Stimulated activated naive CD8-positive, alpha-beta T cell treated with anti-CD3 and anti-CD28 coated beads, Interleukin-15, Interleukin-2, amounts not matched to agents 100 U/mL and 50 U/mL, for 24 hours (primary cell): ENCODE data around the gene CDK8.
"Not testable (repeated sequence)": the region's sequence is repeated elsewhere in the genome, so short reads cannot be mapped to it uniquely, and the experiment has no call there.

Experiments
- ATAC-seq: fragments of 150-1000 bp; cut with Tn5 transposase; one replicate; pipeline ENCODE4 v1.10.0; 2021
- DNase-seq: peaks from one replicate; pipeline ENCODE4 v3.0.0; 2021

The CDK8 gene

DNA sequence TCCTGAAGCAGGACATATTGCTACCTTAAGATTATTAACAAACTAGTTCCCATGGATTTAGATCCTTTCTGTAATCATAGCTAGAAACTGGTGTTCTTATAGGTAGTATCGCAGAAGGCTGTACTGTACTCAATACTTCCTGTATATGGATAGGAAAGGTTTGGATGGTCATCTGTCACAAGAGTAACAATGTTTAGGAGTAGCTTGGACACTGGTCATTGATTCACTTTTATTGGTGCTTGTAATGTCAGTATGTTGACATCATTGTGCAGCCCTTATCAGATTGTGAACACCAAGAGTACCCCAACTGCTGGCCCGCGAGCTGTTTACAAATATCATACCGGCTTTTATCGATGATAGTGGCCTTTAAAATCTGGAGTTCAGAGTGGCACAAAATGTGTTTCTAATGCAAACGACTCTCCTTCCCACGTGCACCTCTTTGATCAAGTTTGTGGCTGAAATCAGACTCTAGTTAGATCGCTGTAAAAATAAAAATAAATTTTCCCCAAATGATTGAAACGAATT, 605 bp upstream of the CDK8 start:
- DNase-seq (no peak), ATAC-seq (no peak)

DNA sequence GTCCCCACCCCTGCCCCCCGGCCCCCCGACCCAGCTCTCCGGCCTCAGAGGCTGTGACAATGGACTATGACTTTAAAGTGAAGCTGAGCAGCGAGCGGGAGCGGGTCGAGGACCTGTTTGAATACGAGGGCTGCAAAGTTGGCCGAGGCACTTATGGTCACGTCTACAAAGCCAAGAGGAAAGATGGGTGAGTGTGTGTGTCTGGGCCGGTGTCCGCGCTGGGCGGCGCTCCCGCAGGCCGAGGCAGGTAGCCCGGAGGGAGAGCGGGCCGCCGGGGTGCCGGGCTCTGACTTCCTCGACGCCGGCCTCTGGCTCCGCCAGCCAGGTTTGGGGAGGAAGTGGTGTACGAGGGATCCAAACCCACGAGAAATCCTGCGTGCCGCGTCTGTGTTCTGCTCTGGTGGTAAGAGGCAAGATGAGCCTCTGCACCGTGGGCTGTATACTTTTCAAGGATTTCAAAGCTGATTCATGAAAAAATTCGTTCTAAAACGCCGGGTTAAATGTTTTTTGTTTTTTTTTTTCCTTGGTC, 718 bp downstream of the CDK8 start:
- ATAC-seq (peak; percentile 16), DNase-seq (peak; percentile 56)

DNA sequence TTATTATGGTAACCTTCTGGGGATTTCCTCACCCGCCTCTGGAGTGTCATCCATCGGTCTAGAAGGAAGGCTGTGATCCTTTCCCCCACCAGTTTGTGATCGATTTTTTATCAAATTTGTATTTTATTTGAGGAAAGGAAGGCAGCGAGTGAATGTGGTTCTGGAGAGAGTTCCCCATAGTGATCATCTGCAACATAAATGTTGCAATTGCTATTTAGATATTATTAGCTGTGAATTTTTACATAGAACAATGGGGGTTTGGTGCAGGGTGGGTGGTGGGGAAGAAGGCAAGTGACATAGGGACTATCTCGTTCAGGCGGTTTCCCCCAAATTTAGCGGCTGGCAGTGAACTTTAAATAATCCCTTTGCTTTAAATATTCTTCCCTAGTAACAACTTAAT, 1.2 kb downstream of the CDK8 start:
- ATAC-seq (no peak), DNase-seq (no peak)

DNA sequence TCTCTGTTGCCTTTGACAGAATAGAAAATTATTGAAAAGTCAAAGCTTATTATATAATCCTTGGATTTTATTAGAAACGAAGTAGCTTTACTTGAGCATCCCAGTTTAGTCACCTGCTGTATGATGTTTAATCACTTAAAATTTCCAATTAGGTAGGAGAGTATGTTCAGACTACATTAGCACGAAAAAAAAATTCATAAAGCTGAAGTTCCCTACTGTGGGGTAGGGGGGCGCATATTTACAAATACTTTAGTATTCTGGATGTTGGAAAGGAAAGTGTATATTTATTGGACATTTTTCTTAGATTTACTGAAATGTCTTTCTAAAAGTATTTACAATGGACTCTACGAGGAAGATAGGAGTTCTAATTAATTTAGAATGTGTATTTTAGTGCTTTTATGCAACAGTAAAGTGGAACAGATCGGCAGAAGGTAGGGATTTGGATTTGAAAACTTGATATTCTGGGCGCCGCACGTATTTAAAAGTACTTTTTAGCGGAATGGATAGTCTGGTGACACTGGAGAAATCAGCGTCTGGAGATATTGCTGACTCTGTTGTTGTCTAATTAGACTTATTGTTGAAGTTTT, 1.9 kb downstream of the CDK8 start:
- DNase-seq, result no peak
- no peak for ATAC-seq

DNA sequence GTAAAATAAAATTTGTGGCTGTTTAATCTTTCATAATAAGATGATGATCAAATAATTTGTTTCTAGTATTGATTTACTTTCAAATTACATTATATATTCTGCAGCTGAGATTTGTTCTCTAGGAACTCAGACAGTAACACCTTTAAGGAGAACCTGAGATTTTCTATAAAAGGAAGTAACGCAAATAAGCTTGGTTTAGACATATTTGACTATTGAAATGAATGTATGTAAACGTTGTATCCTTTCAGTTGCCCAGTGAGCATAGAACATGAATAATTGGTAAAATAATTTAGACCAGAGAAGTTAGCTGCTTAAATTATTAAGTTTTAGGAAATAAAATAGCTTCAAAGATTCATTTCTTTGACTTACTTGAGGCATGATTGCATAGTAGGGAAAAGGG, 3.1 kb downstream of the CDK8 start:
- ATAC-seq, result no peak
- DNase-seq, result no peak

DNA sequence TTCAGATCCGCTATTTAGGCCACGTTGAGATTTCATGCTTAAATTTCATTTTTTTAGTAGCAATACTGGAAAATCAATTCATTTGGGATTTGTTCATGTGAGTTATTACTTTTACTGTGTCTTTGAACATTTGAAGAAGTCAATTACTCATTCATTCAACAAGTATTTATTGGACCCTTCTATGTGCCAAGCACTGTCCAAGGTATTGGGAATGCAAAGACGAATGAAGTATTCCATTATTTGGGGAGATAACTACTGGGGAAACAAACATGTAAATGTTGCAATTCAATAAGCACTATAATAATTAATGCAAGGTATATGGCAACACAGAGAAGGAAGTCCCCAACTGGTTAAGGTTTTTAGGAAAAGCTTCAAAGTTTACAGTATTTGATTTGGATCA, 5.7 kb downstream of the CDK8 start:
- DNase-seq, result no peak
- no peak for ATAC-seq

DNA sequence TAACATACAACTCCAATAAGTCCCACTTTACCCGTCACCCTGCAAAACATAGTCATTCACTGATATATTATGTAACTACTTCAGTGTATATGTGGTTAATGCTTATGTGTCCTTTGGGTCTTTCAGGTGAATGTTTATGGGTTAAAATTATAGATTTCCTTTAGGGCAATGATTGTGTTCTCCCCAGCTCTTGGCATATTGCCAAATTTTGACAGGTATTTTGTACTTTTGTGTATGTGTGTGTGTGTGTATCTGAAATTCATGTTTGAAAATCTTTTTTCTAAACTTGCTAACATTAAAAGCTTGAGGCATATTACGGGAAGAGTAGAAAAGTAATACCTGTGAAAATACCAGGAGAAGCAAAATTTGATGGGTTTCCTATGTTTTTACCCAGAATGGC, 8.2 kb downstream of the CDK8 start:
- DNase-seq, result no peak
- ATAC-seq, result no peak

DNA sequence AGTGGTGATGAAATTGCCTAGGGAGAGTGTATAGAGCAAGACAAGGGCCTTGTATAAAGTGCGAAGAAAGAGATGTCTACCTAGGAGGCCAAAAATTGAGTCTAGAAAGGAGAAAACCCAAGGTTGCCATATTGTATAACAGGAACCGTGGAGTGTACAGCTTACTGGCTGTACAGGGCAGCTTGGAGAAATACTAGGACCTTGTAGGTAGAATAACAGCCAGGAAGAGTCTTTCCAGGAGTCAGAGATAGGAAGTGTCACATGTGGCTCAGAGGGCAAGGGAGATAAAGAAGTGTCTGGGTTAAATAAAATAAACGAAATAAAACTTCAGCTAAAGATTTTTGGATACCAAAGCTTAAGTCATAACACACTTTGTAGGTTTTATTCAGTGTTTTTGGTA, 12.4 kb downstream of the CDK8 start:
- DNase-seq (no peak), ATAC-seq (no peak)

DNA sequence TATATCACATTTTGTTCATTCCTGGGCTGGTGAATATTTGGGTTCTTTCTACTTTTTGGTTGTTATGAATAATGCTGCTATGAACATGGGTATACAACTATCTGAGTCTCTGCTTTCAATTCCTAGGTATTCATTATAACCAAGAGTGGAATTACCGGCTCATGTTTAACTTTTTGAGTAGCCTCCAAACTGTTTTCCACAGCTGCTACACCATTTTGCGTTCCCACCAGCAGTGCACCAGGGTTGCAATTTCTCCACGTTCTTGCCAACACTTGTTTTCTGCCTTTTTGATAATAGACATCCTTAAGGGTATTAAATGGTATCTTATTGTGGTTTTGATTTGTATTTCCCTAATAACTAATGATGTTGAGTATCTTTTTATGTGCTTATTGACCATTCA, 16.8 kb downstream of the CDK8 start:
- ATAC-seq, result no peak

DNA sequence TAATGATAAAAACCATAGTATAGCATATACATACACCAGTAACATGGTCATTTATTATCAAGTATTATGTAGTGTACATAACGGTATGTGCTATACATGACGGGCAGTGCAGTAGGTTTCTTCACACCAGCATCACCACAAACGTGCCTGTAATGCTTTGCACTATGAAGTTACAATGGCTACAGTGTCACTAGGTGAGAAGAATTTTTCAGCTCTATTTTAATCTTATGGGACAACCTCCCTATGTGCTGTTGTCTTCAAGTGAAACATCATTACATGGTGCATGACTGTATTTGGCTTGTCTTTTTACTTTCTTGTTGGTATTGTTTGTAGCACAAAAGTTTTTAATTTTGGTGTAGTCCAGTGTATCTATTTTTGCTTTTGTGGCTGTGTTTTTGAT, 18.7 kb downstream of the CDK8 start:
- no peak for ATAC-seq
- no peak for DNase-seq

More for the DNA sequence above, 16.8 kb downstream of the CDK8 start:
- no peak for DNase-seq

DNA sequence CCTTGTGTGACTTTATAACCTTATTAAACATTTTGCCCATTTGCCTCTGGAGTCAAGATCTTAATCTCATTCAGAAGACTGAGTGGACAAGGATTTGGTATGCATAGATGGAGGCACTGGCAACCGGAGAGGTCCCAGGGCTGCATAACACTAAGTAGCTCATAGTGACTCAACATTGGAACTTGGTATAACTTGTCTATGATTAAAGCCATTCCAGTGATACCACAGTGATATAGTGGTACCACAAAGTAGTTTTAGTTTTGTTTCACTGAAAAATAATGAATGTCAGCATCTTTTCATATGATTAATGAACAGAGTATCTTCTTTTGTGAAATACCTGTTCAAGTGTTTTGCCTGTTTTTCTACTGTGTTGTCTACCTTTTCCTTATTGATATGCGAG, 26.4 kb downstream of the CDK8 start:
- DNase-seq (no peak), ATAC-seq (no peak)

DNA sequence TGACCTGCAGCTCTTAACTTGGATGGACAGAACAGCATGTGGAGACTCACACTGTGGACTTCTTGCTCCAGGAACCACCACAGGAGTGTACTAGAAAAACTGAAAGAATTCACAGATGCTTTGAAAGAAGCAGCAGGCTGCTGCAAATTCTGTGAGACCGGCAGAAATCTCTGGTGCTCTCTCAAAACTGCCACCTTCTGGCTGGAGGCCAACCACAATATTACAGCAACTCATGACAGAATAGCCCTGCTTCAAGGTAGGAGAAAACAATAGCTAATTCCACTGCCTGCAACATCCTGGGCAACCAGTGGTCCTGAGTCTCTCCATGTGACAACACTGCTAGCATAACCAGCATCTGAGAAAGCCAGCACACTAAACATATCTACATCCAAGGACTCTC, 26.9 kb downstream of the CDK8 start:
- ATAC-seq (no peak), DNase-seq (no peak)

DNA sequence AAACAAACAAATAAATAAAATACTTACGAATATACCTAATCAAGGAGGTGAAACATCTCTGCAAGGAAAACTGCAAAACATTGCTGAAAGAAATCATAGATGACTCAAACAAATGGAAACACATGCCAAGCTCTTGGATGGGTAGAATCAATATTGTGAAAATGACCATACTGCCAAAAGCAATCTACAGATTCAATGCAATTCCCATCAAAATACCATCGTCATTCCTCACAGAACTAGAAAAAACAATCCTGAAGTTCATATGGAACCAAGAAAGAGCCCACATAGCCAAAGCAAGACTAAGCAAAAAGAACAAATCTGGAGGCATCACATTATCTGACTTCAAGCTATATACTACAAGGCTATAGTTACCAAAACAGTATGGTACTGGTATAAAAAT, 32.0 kb downstream of the CDK8 start:
- DNase-seq, ATAC-seq: not testable (repeated sequence)

DNA sequence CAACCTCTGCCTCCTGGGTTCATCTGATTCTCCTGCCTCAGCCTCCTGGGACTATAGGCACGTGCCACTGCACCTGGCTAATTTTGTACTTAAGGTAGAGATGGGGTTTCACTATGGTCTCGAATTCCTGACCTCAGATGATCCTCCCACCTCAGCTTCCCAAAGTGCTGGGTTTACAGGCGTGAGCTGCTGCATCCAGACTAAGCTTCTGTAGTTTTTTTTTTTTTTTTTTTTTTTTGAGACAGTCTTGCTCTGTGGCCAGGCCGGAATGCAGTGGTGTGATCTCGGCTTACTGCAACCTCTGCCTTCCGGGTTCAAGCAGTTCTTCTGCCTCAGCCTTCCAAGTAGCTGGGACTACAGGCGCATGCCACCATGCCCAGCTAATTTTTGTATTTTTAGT, 34.9 kb downstream of the CDK8 start:
- not testable (repeated sequence) for DNase-seq, ATAC-seq

DNA sequence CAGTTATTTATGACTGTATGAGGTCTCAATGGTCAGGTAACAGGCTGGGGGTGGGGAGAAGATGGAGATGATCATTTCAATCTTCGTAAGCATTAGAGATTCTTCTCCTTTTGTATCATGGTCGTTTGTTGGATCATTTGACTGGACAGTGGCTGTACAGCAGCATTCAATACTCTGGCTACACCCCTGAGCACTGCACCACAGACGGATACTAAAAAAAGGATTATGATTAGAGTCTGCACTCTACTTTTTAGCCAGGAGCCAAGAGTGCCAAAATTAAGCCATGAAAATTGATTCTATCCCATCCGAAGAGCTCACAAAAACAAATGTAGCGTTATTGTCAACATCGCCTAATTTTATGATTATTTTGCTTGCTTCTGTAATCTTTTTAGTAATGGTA, 41.9 kb downstream of the CDK8 start:
- ATAC-seq (no peak), DNase-seq (no peak)

DNA sequence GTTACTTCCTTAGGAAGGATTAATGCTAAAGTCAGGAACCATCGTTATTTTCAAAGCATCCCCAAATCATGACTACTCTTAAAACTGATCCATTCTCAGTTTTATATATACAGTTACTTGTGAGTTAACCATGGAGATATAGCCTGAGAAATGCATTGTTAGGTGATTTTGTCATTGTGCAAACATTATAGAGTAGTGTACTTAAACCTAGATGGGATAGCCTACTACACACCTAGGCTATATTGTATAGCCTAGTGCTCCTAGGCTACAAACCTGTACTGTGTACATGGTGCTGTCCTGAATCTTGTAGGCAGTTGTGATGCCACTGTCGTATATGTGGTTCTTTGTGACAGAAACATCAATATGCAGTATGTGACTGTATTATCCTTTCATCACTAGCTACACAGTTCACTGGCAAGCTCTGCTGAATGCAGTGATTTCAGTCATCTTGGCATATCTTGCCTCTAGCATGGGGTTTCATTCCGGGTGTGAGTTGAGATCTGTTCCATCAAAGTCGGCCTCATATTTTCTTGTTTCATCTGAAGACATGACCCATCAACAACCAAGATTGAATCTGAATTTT, 45.3 kb downstream of the CDK8 start:
- ATAC-seq (no peak), DNase-seq (no peak)

DNA sequence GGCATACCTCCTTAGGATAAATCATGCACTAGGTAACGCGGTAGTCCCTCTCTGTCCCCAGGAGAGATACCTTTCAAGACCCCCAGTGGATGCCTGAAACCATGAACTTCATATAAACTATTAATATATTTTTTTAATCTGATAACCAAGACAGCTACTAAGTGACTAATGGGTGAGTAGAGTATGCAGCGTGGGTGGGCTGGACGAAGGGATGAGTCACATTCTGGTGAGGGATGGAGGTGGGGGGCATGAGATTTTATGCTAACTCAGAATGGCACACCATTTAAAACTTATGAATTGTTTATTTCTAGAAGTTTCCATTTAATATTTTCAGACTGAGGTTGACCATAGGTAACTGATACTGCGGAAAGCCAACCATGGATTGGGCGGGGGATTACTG, 46.2 kb downstream of the CDK8 start:
- DNase-seq (peak; percentile 14), ATAC-seq (no peak)

DNA sequence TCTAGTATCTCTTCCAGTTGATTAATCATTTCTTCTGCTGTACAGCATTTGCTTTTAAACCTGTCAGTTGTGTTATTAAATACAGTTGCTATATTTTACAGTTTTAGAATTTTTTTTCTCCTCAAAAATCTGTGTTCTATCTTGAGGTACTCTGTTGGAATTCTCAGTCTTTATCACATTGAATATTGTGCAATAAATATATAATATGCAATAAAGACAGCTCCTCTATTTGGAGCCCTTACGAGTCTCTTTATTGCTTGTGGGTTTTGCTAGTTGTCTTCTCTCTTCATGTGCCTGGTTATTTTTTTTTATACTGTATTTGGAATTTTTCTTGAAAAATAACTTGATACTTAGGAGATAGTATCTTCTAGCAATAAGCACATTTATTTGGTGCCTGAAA, 51.7 kb downstream of the CDK8 start:
- ATAC-seq, result no peak
- DNase-seq, result no peak

DNA sequence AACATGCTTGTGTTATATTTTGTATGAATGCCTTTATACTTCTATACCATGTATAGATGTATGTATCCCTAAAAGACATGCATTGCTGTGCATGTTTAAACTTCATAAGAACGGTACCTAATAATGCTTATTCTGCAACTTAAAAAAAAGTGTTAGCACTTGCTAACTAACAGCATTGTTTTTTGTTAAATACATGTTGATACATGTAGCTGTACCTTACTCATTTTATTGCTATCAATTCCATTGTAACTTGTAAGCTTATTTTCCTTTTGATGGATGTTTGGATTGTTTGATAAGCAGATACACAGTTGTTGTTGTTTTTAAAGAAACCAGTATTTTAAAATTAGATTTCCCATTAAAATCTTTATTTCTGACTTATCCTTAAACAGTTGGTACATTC, 53.8 kb downstream of the CDK8 start:
- DNase-seq (no peak), ATAC-seq (no peak)

DNA sequence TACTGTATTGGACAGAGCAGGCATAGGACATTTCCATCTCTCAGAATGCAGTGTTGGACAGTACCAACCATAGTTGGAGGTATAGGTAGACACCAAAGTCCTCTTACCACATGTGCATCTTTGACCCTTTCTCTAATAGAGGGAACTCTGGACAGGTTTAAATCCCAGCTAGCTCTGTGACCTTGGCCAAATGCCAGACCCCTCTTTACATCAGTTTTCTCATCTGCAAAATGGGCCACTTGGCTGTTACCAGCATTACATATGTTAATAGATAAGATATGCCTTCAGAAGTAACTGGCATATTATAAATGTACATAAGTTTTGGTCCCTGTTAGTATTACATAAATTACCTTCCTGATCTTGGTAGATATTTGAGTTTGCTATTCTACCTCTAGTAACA, 54.3 kb downstream of the CDK8 start:
- DNase-seq (no peak), ATAC-seq (no peak)

DNA sequence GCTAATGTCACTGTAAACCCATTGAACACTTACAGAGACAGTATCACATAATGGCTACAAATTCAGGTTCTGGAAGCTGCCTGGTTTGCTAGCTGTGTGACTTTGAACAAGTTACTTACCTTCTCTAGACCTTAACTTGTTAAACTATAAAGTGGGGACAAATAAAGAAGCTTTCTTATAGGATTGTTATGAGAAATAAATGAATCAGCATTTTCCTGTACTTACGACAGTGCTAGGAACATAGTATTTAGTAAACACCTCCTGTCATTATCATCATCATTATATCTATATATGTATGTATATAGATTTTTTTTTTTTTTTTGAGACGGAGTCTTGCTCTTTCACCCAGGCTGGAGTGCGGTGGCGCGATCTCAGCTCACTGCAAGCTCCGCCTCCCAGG, 54.9 kb downstream of the CDK8 start:
- no peak for DNase-seq
- no peak for ATAC-seq

DNA sequence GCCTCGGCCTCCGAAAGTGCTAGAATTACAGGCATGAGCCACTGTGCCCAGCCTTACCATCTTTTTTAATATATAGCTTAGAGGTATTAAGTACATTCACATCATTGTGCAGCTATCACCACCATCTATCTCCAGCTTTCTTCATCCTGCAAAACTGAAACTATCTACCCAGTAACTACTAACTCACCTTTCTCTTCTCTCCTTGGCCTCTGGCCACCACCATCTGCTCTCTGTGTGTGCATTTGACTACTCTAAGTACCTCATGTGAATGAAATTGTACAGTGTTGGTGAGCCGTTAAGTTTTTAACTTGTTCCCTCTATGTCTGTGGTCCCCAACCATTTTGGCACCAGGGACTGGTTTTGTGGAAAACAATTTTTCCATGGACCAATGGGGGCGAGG, 56.1 kb downstream of the CDK8 start:
- ATAC-seq, result no peak
- DNase-seq, result no peak

DNA sequence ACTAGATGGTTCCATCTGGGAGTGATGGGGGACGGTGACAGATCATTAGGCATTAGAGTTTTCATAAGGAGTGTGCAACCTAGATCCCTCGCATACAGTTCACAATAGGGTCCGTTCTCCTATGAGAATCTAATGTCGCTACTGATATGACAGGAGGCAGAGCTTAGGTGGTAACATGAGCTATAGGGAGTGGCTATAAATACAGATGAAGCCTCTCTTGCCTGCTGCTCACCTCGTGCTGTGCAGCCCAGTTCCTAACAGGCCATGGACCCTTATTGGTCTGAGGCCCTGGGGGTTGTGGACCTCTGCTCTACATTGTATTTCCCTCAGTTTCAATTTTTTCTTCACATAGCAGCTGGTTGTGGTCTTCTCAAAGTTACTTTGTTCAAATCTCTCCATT, 56.5 kb downstream of the CDK8 start:
- ATAC-seq, result no peak
- DNase-seq, result no peak

DNA sequence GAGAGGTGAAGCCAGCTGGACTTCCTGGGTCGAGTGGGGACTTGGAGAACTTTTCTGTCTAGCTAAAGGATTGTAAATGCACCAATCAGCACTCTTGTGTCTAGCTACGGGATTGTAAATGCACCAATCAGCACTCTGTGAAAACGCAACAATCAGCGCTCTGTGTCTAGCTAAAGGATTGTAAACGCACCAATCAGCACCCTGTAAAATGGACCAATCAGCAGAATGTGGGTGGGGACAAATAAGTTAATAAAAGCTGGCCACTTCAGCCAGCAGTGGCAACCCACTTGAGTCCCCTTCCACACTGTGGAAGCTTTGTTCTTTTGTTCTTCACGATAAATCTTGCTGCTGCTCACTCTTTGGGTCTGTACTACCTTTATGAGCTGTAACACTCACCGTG, 58.1 kb downstream of the CDK8 start:
- ATAC-seq, result not testable (repeated sequence)

More for the DNA sequence above, 58.1 kb downstream of the CDK8 start:
- not testable (repeated sequence) for DNase-seq
